GM19035 (cell line): ENCODE measurements around the gene VAV3.
"Not testable (repeated sequence)": the region's sequence is repeated elsewhere in the genome, so short reads cannot be mapped to it uniquely, and the experiment has no call there.

Experiments
- ATAC-seq: cut with Tn5 transposase; IDR thresholded peaks from one replicate; pipeline ENCODE4 v1.9.1; 2021; ENCODE audit not compliant: unreplicated experiment

VAV3 gene

GRCh38 chr1:107762751-107763390 lies 202.1 kb downstream of the VAV3 start:
- no peak for ATAC-seq

- no peak for ATAC-seq
Measured at GRCh38 chr1:107760065-107760464, 204.9 kb downstream of the VAV3 start.

GRCh38 chr1:107750364-107750959 lies 214.5 kb downstream of the VAV3 start:
- ATAC-seq = no peak

GRCh38 chr1:107748531-107748930 lies 216.4 kb downstream of the VAV3 start:
- no peak for ATAC-seq

GRCh38 chr1:107741242-107741641 lies 223.7 kb downstream of the VAV3 start:
- no peak for ATAC-seq

GRCh38 chr1:107740579-107740978 lies 224.4 kb downstream of the VAV3 start:
- no peak for ATAC-seq

- ATAC-seq = no peak
Measured at GRCh38 chr1:107739651-107740050, 225.3 kb downstream of the VAV3 start.

GRCh38 chr1:107739201-107739600 lies 225.8 kb downstream of the VAV3 start:
- no peak for ATAC-seq

- ATAC-seq = not testable (repeated sequence)
Measured at GRCh38 chr1:107733401-107733800, 231.6 kb downstream of the VAV3 start.

- ATAC-seq = no peak
Measured at GRCh38 chr1:107727866-107728265, 237.1 kb downstream of the VAV3 start.

GRCh38 chr1:107726860-107727259 lies 238.1 kb downstream of the VAV3 start:
- no peak for ATAC-seq

GRCh38 chr1:107724648-107725047 lies 240.3 kb downstream of the VAV3 start:
- ATAC-seq = no peak

- not testable (repeated sequence) for ATAC-seq
Measured at GRCh38 chr1:107720210-107720609, 244.8 kb downstream of the VAV3 start.

GRCh38 chr1:107710005-107710404 lies 255.0 kb downstream of the VAV3 start:
- no peak for ATAC-seq

GRCh38 chr1:107707111-107707510 lies 257.9 kb downstream of the VAV3 start:
- ATAC-seq = no peak

GRCh38 chr1:107706182-107706581 lies 258.8 kb downstream of the VAV3 start:
- no peak for ATAC-seq

GRCh38 chr1:107704911-107705310 lies 260.1 kb downstream of the VAV3 start:
- ATAC-seq = no peak

GRCh38 chr1:107702946-107703571 lies 261.9 kb downstream of the VAV3 start:
- no peak for ATAC-seq

GRCh38 chr1:107700651-107701050 lies 264.3 kb downstream of the VAV3 start:
- ATAC-seq = not testable (repeated sequence)

- no peak for ATAC-seq
Measured at GRCh38 chr1:107698161-107698560, 266.8 kb downstream of the VAV3 start.

- ATAC-seq = no peak
Measured at GRCh38 chr1:107695341-107695740, 269.6 kb downstream of the VAV3 start.

- ATAC-seq = no peak
Measured at GRCh38 chr1:107692580-107693345, 272.2 kb downstream of the VAV3 start.
